Fibroblast of skin of right biceps (primary cell): ENCODE results near the gene GRPEL1.

ENCODE experiments used
- DNase-seq: peaks from one replicate; pipeline ENCODE4 v3.0.0-alpha.2; 2013

The GRPEL1 gene

DNA sequence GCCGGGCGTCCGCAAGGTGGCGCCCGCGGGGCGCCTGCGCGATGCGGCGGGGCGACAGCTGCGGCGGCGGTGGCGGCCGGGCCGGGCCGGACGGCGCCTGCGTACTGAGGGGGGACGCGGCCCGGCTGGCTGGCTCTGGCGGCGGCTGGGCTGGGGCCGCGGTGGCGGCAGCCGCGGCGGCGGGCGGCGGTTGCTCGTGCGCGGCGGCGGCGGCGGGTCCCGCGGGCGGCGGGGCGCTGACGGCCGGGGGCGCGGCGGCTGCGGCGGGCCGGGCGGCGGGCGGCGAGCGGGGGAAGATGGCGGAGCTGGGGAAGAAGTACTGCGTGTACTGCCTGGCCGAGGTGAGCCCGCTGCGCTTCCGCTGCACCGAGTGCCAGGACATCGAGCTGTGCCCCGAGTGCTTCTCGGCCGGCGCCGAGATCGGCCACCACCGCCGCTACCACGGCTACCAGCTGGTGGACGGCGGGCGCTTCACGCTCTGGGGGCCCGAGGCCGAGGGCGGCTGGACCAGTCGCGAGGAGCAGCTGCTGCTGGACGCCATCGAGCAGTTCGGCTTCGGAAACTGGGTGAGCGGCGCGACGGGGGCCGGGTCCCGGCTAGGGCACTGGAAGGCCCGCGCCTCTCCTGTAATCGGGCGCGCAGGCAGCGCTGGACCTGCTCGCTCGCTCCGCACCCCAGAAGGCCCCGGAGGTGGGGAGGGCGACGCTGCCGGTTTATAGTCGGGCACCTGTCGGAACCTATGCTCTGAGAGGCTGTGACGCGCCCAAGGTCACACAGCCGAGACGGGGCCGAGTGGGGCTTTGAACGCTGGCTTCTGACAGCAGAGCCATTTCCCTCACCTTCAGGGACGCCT lies 24.4 kb downstream of the GRPEL1 start, which contains the start of gene TADA2B:
TSS of gene TADA2B (plus strand) at position 89 of the 853 bp plus-strand sequence. CDS start at position 297, 208 bp downstream.
- DNase-seq: peak; percentile 33

DNA sequence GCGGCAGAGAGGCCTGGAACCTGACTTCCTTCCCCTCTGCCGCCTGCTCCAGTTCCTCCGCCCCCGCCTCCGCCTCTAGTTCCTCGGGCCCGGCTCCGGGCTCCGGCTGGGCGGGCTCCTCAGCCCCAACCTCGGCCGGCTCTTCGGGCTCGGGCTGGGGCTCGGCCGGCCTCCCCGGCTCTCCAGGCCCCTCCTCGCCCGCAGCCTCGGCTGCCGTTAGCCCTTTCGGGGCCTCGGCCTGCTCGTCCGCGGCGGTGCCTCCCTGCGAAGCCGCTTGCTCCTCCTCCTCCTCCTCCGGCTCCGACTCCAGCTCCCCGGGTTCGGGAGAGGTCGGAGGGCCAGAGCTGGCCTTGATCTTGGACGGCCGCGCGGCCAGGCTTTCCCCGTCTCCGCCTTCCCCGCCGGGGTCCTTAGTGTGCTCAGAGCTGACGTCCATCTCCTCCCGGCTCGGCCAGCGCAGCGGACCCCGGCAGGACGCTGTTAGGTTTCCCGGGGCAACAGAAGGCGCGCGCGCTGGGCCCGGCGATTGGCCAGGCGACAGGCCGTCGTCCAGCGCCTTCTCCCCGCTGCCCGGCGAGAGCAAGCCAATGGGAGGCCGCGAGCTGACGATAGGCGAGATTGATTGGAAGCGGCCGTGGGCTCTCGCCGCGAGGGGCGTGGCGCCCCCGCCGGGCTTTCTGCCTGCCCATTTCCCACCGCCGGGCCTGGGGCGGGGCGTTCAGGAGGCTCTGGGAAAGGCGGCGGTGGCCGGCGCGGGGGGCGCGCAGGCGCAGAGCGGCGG lies 25.2 kb downstream of the GRPEL1 start:
- DNase-seq: peak; percentile 98

DNA sequence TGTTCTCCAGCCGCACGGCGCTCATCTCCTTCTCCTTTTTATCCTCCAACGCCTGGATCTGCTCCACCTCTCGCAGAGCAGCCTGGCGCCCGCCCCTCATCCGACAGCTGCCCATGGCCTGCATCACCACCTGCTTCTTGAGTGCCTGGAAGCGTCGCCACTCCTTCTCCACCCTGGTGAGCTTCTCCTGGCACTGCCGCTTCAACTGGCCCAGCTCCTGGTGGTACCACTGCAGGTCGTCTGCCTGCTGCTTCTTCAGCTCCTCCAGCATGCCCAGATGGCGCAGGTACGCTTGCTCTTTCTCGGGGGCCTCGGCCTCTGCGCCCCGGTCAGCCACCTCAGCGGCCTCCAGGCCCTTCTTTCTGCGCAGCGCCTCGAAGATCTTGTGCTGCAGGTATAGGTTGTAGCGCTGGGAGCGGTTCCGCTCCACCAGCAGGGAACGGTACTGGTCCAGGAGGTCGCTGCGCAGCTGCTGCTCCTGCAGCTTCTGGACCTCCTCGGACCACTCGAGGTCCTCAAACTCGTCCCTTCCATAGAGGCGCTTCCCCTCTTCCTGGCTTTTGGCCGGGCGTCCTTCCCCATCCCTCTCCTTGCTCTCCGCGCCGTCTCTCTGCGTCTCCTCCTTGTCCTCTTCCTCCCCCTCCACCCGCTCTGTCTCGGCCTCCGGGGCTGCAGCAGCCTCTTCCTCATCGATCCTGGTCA lies 25.9 kb downstream of the GRPEL1 start:
- DNase-seq: no peak

DNA sequence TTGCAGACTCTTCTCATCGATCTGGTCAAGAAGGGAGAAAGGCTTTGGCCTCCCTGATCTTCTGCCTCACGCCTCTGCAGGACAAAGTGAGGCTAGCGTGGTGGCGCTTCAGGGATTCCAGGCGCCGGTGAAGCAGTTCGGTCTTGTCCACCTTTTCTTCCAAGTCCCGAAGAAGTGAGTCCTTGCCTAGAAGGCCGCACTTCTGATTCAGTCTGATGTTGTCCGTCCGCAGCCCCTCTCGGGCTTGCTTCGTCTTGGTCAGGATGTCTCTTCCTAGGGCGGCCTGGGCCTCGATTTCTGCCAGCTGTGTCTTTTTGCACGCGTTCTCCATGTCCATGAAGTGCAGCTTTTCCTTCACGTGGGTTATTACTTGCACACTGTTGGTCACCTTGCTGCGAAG lies 26.6 kb downstream of the GRPEL1 start:
- no peak for DNase-seq

DNA sequence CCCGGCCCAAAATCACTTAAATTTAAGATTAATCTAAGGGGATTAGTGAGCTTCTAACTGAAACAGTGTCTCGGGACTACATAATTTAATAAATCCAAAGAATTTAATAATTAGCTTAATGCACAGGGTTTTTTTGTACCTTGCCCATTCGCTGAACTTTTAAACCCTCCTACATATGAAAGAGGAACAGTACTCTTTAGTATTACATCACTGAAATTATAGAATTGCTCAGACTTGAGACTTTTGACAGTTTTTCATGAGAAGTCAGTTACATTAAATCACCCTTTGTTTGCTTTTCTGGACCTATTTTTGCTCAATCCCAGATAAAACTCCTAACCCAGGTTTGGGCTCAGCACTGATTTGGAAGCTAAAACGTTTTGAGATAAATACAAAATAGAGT lies 27.1 kb downstream of the GRPEL1 start:
- no peak for DNase-seq

DNA sequence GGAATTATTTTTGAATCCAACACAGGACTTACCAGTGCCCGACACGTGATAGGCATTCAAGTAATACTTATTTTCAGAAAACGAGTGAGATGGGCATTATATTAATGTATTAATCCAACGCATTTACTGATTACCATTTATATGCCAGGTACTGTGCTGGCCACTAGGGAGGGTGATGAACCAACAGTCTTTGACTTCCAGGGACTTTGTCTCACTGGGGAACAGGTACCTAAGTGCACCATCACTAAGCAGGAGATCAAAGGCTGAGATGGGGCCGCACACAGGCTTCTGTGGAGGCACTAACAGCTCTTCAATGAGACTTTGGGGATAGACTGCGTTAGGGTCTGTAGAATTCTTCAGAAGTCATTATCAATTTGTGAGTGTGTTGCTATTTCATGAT lies 30.4 kb downstream of the GRPEL1 start:
- no peak for DNase-seq

DNA sequence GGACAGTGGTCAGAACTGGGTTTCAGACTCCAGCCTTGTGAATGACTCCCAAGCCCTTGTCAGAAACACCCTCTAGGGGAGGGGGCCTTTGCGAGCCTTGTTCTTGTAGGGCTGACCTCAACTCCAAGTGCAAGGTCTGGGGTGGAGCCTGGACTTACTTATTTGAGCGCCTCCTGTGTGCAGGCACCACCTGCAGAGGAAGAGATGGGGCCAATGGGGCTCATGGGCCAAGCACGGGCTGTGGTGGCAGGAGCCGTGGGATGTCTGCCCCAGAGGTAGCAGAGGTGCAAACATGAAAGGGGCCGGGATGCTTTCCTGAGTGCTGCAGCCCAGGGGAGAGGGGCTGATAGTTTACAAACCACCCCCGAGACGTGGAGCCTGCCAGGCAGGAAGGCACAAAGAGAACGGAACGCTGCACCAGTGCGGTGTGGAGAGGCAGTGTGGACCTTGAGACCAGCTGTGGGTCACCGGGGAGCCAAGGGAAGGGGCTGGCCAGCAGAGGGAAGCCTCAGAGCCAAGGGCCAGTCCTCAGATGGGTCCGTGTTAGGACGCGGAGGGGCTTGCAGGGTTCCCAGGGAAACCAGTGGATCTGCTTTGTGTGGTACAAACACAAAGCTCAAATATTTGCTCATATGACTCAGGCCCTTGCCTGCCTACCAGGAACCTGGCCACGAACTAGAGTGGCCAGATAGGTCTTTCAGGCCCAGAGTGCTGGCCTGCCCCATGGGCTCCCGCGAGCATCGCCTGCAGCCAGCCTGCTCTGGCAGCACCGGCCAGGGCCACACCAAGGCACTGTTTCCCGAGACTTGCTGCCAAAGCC lies 33.4 kb downstream of the GRPEL1 start:
- peak; percentile 53 for DNase-seq

DNA sequence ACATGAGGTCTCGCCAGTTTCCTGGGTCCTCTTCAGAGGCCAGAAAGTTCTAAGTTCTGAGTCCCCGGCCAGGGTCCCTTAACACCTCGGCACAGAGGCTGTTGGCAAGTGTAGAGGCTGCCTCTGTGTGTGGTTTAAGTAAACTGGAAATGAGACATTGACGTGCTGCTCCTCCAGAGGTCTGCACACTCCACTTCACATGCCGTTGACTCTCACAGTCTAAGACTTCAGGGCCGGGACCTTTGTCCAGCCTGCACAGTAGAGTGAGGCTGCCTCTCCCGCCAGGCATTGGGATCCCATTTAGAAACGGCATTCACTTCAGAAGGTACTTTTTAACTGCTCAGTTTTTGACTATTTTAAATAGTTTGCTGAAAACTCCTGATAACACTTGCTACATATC lies 35.3 kb downstream of the GRPEL1 start:
- no peak for DNase-seq

DNA sequence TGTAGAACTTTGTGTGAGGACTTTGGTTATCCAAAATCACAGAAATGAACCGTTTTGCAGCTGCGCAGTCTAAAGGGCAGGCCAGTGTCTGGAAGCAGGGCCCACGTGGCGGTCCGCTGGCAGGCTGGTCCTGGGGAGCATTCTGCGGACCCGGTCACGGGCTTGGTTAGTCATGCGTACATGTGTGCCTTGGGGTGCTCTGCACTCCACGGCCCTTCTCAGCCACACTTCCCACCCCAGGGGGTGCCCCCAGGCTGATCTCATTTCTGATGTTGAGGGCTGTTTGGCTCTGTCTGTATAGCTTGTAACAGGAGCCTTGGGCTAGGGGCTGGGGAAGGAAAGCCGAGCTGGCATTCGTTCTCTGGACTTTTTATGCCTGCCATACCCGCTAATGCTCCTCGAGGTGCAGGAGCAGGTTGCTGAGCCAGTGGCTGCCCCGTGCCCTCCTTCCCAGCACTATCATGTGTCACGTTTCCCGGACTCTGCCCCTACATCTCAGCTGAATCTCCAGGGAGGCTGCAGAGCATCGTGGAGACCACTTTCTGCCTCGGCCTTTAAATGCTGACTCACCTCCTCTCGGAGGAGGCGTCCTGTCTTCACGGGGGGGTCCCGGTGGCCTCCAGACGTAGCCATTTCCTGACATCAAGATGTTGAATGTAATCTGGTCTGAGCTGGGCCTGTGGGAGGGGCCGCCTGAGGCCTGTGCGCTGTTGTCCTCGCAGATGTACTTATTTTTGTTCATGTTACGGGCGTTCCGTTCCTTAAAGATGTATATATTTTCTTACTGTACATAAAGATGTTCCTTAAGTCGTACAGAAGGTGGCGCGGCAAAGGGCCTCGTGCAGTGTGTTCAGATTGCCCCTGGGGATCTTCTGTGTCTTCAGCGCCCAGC lies 36.1 kb downstream of the GRPEL1 start:
- peak; percentile 6 for DNase-seq

DNA sequence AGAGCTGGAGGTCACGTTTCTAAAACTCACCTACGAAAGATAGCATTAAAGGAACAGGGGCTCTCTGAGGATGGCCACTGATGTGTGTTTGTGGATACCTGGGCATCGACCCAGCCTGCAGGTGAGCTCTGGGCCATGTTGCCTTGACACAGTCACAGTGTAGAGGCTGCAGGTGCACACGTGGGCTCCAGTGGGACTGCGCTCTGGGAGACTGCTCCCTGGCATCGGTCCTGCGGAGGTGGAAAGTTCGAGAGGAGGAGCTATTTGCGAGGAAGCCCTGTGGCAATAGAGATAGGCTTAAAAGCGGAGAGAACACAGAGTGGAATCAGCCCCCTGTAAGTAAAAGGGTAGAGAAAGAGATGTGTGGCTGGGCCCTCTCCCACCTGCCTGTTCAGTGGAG lies 37.0 kb downstream of the GRPEL1 start:
- no peak for DNase-seq

DNA sequence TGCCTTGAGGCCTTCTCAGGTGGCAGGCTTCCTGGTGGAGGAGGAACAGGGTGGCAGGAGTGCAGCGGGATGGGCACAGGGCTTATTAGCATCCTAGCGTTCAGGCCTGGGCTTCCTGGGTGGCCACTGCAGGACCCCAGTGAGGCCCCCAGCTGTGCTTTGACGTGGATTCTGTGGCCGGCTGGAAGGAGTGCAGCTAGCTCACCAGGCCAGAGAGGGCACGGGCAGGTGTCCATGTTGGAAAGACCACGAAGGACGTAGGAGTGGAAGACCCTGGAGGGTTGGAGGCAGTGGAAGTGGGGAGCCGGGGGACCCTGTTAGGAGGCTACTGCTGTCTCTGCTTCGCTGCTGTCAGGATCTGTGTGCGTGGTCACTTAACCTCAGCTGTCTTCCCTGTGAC lies 37.9 kb downstream of the GRPEL1 start:
- DNase-seq: no peak

DNA sequence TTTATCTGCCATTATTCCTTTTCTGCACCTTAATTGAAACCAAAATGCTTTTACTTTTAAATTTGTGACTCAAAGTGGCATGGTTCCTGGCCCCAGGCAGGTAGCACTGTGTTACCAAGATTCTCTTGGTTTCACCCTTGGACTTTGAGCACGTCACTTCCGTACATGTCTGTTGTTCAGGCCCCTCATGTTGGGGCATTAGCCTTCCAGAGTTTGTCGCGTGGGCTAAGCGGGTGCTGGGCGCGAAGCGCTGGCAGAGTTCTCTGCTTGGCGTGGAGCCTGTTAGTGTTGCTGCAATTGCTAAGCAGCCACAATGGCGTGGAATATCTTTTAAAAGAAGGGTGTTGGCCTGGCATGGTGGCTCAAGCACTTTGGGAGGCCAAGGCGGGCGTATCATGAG lies 38.7 kb downstream of the GRPEL1 start:
- DNase-seq: no peak

DNA sequence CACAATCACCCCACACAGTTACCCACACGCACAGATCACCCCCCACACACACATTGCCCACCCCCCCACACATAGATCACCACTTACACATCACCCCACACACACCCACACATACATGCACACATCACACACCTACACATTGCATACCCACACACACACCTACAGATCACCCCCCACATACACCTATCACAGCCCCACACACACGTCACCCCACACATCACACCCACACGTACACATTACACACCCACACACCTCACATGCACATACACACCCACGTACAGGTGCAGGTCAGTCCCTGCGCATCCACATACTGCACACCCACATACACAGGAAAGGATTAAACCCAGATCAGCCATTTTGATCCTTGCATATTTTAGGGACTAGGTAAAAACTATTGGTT lies 40.0 kb downstream of the GRPEL1 start:
- no peak for DNase-seq

DNA sequence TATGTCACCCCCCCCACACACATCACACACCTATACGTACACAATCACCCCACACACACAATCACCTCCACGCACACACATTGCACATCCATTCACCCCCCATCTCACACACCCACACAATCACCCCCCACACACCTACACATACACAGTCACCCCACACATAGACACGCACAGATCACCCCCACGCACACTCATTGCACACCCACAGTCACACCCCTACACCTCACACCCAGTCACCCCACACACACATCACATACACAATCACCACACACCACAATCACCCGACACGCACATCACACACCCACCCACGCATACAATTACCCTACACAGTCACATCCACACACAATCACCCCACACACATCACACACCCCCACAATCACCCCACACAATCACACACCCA lies 40.6 kb downstream of the GRPEL1 start:
- DNase-seq: no peak

DNA sequence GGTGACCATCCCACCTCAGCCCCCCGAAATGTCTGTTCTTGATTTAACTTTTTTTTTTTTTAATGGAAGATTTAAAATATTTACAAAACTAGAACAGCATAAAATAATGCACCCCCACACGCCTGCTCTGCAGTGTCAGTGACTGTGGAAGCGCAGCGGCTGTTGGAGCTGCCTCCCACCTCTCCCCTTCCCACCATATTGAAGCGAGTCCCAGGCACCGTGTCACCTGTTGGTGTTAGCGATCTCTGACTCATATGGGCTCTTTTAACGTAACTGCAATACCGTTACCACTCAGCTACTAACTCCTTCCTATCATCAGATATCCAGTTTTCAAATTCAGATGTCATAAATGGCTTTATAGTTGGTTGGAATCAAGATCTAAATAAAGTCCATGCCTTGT lies 41.8 kb downstream of the GRPEL1 start:
- no peak for DNase-seq

DNA sequence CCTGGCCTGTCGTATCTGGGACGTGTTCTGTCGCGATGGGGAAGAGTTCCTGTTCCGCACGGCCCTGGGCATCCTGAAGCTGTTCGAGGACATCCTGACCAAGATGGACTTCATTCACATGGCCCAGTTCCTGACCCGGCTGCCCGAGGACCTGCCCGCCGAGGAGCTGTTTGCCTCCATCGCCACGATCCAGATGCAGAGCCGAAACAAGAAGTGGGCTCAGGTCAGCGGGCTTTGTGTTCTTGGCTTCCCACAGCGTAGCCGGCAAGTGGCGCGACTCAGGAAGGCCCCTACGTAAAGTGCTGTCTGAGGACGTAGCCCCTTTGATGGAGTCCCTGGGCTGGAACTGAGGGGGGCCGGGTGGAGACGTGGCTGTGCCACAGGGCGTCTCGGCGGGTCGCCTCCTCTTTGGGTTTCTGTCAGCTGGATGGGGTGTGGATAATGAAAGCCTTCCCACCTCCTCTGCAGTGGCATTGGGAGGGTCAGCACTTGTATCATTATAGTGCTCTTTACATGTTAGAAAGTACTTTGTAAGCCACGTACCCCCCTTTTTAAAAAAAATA lies 42.7 kb downstream of the GRPEL1 start:
- no peak for DNase-seq

DNA sequence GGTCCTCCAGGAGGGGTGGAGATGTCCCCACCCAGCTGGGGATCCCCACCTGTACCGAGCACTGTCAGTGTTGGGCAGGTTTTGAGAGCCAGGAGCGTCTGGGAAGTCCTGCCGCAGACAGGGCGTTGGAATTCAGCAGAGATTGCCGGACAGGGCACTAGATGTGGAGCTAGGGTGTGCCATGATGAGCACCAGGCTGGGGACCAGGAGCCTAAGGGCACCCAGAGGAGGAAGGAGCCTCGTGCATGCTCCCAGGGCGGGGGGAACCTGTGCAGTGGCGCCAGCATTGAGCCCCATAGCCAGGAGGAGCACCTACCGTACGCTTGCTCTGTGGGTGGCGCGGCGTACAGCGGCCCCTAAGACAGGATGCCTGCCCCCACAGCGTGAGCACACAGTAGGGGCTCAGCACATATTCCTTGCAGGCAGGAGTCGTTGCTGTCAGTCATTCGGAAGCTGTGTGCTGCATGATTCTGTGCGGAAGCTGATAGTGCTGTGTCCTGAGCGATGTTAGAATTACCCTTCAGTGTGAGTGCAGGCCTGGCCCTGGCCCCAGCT lies 43.5 kb downstream of the GRPEL1 start:
- DNase-seq: no peak

DNA sequence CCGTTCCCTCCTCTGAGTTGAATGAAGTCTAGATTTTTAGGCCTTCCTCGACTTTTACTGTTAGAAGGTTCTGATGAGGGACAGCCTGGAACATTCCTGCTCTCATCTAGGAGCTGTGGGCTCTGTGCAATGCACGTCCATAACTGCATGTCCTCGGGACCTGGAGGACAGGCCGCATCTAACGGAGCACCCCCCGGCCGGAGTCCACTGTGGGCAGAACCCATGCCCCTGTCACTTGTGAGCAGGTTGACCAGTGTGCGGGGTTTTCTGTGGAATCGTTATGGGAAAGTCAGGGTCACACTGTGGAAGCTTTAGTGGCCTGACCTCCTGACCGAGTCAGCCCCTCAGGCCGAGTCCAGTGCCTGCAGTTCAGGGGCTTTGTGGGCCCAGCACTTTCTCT lies 44.0 kb downstream of the GRPEL1 start:
- no peak for DNase-seq

DNA sequence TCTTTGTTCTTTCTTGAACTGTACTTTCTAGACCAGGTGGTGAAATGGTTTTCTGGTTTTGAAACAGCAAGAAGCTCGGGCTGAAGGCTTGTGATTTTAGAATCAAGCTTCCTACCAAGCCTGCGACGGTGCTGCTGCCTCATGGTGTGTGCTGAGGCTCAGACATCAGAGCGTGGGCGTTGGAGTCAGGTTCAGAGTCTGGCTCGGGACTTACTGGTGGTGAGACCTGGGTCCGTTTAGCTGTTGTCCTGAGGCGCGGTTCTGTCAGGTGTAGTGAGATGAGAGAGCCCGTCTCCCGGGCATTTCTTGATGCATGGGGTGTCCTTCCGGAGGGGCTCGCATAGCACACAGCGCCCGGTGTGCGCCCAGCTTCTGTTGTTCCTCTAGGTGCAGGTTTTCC lies 44.4 kb downstream of the GRPEL1 start:
- no peak for DNase-seq

DNA sequence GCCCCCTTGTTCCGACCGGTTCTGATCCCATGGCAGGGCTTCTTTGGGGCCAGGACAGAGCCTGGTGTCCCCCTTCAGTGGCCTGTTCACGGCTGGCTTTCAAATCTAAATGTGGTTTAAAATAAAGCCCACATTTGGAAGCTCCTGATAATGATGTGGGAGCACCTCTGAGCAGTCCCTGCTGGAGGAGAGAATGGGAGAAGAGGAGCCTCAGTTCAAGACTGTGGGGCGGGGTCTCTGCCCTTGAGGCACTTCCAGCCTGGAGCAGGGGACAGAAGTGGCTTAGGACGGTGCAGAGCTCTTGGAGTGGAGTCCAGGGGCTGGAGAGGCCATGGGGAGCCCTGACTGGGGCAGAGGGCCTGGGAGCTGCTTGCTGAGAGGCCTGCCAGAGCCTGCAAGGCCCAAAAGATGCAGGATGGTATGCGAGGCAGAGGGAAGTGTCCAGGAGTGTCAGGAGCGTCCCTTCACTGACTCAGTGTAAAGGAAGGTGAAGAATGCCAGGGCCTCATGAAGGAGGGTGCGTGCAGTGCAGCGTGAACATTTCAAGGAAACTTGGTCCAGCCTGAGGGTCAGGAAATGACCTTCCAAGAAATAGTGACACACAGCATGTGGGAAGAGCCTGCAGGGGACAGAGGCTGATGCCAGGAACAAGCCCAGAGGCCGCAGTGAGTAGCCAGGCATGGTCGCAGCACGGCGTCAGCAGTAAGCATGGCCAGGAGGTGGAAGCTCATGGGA lies 45.8 kb downstream of the GRPEL1 start:
- DNase-seq: peak; percentile 75
